ENCODE measurements around the gene UBE2S. TPM values are rescaled to one million over a fixed set of nuclear protein-coding genes. Genes with fewer than 3 reads are reported as not detected.

The UBE2S gene
- total RNA-seq, 2 donors from 2014 or later: 16.3 to 17.9 TPM

GRCh38 chr19:55358943-55359908, 48.4 kb downstream of the UBE2S start:
- DNase-seq (ENCODE audit: low spot score): no peak
- ATAC-seq (ENCODE audit: insufficient number of reproducible peaks, low FRiP score, low read depth): no peak
- no peaks in the 10 kb centered on the region for H3K36me3 ChIP-seq
- TF ChIP-seq, protein P1, sequence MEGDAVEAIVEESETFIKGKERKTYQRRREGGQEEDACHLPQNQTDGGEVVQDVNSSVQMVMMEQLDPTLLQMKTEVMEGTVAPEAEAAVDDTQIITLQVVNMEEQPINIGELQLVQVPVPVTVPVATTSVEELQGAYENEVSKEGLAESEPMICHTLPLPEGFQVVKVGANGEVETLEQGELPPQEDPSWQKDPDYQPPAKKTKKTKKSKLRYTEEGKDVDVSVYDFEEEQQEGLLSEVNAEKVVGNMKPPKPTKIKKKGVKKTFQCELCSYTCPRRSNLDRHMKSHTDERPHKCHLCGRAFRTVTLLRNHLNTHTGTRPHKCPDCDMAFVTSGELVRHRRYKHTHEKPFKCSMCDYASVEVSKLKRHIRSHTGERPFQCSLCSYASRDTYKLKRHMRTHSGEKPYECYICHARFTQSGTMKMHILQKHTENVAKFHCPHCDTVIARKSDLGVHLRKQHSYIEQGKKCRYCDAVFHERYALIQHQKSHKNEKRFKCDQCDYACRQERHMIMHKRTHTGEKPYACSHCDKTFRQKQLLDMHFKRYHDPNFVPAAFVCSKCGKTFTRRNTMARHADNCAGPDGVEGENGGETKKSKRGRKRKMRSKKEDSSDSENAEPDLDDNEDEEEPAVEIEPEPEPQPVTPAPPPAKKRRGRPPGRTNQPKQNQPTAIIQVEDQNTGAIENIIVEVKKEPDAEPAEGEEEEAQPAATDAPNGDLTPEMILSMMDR (IDR thresholded peaks at IDR 0.05): no peak
- H3K27ac ChIP-seq: no peak overlapping the region
- H3K9me3 ChIP-seq: no peaks in the 10 kb centered on the region
- H3K27me3 ChIP-seq (replicated peaks; ENCODE audit: insufficient read depth): no peaks in the 10 kb centered on the region
- H3K4me1 ChIP-seq (ENCODE audit: control insufficient read depth in 1 of 2, low read depth in 2 of 2): peaks cover 0 to under 1% of the 10 kb centered on the region in 2 donors
- H3K4me3 ChIP-seq: no peak overlapping the region

DNA sequence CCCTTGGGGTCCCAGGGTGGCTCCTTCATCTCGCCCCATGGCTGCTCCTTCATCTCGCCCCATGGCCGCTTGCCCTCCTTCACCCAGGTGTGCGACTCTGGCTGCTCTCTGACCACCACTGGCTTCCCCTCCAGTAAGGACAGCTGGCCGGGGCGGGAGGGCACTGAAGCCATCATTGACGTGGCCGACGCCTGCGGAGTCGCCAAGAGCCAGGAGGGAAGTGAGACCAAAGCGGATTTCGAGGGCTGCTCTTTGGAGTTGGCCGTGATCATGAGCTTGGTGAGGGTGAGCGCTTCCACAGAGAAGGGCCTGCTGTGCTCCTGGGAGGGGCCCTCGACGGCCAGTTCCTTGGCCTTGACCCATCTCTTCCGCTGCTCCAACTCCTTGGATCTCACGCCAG, 49.1 kb downstream of the UBE2S start:
- H3K27ac ChIP-seq: no peak overlapping the region
- H3K9me3 ChIP-seq: no peaks in the 10 kb centered on the region
- H3K4me3 ChIP-seq: no peak overlapping the region
- H3K4me1 ChIP-seq (ENCODE audit: control insufficient read depth in 1 of 2, low read depth in 2 of 2): peaks cover 1 to 8% of the 10 kb centered on the region in 2 donors
- TF ChIP-seq, protein P1 (IDR thresholded peaks at IDR 0.05): no peak
- H3K36me3 ChIP-seq: no peaks in the 10 kb centered on the region
- DNase-seq (ENCODE audit: low spot score) (no peak), ATAC-seq (ENCODE audit: insufficient number of reproducible peaks, low FRiP score, low read depth) (no peak)
- no peaks in the 10 kb centered on the region for H3K27me3 ChIP-seq (replicated peaks; ENCODE audit: insufficient read depth)

DNA sequence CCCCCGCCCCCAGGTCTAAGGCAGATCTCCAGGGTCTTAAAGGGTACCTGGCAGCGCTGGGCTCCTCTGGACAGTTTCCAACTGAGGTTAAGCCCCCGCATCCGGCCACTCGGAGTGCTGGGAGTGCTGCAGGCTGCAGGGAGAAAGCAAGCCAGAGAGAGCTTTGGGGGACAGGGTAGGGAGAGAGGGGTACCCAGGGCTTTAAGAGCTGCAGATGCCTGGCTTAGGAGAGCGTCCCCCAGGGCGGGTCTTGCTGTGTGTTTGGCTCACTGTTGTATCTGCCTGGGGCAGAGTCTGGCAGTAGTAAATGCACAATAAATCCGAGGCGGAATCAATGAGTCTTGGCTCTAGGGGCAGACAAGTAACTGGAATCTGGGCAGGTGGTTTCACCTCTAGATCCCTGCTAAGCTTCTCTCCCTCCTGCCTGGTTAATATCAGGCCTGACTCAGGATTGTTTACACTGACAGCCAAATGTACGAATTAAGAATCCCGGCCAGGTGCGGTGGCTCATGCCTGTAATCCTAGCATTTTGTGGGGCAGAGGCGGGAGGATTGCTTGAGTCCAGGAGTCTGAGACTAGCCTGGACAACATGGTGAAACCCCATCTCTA, 52.3 kb downstream of the UBE2S start:
- Histone ChIP-seq H3K4me3 (no peak overlapping the region), H3K4me1 (ENCODE audit: control insufficient read depth in 1 of 2, low read depth in 2 of 2) (peaks cover 4 to 12% of the 10 kb centered on the region in 2 donors), H3K9me3 (no peaks in the 10 kb centered on the region), H3K27me3 (replicated peaks; ENCODE audit: insufficient read depth) (peaks cover 6% of the 10 kb centered on the region), H3K36me3 (no peaks in the 10 kb centered on the region), H3K27ac (no peak overlapping the region)
- no peak for DNase-seq (ENCODE audit: low spot score)
- no peak for ATAC-seq (ENCODE audit: insufficient number of reproducible peaks, low FRiP score, low read depth)
- TF ChIP-seq, protein P1 (IDR thresholded peaks at IDR 0.05): no peak

DNA sequence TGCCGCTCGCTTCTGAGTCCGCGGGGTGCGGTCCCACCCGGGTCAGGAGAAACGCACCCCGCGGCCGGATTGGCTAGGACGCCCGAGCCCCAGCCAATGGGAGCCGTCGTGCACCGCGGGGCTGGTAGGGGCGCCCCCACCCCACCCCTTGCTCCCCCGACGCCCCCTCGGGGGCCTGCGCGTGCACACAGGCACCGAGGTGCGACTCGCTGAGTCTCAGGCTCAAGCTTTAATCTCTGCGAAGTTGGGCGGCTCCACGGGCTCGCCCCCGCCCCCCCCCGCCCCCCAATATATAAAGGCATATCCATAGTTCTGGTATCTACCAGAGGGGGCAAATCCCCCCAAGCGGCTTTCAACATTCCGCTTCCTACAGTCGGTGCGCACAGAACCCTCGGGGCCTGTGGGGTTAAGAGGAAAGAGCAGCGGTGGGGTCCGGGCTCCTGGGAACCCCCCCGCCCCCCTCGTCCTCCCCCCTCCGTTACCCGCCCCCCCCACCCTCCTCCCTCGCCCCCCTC, 52.8 kb downstream of the UBE2S start, which contains the start of gene COX6B2:
Gene COX6B2, minus strand, starts transcription at position 22 of the 515 bp plus-strand sequence. CDS start 198 bp downstream, outside the sequence.
- no peak within 1 kb of the TSS for H3K27ac ChIP-seq
- peaks cover 6% of the 10 kb centered on the region for H3K27me3 ChIP-seq (replicated peaks; ENCODE audit: insufficient read depth)

More for the DNA sequence above, 52.8 kb downstream of the UBE2S start, which contains the start of gene COX6B2:
- Histone ChIP-seq H3K9me3 (no peaks in the 10 kb centered on the region), H3K36me3 (no peaks in the 10 kb centered on the region), H3K4me1 (ENCODE audit: control insufficient read depth in 1 of 2, low read depth in 2 of 2) (peaks cover 4 to 12% of the 10 kb centered on the region in 2 donors), H3K4me3 (peak within 1 kb of the TSS; percentile 54)
- TF ChIP-seq, protein P1 (IDR thresholded peaks at IDR 0.05): no peak
- ATAC-seq (ENCODE audit: insufficient number of reproducible peaks, low FRiP score, low read depth) (no peak), DNase-seq (ENCODE audit: low spot score) (no peak)

Data from thoracic aorta (tissue), 2 donors.